HG02759 (cell line): Measurements from ENCODE around the gene FAM107B.

Experiments
- ATAC-seq: cut with Tn5 transposase; IDR thresholded peaks from one replicate; pipeline ENCODE4 v1.9.1; 2021; ENCODE audit warnings: mild to moderate bottlenecking, moderate library complexity; ENCODE audit not compliant: unreplicated experiment

Gene FAM107B

GRCh38 chr10:14476641-14477407, 297.9 kb downstream of the FAM107B start:
- no peak for ATAC-seq

- ATAC-seq = no peak
These were observed 298.7 kb downstream of the FAM107B start for GRCh38 chr10:14476006-14476405.

DNA sequence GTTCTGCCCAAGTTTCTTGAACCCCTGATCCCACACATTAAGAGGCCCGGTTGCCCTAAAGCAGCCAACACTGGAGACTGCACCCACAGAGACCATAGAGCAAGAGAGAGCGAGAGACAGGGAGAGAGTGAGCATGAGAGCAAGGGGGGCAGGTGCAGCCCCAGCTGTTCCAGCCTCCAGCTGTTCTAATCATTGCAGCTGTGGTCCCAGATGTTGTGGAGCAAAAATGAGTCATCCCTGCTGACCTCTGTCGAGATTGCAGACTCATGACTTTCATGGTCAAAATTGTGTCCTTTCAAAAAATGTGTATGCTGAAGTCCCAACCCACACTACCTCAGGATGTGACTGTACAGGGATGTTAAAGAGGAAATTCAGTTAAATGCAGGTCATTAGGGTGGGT, 300.0 kb downstream of the FAM107B start:
- no peak for ATAC-seq

DNA sequence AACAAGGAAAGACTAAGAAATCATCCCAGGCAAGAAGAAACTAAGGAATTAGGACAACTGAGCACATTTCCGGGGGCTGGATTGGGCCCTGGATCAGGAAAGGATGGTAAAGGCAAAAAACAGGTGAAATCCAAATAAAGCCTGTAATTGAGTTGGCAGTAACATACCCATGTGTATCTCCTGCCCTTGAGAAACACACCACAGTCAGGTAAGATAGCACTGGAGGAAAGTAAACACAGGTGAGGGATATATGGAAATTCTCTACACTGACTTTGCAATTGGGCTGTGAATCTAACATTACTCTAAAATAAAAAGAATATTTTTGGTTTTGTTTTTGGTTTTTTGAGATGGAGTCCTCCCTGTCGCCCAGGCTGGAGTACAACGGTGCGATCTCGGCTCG, 303.8 kb downstream of the FAM107B start:
- no peak for ATAC-seq

DNA sequence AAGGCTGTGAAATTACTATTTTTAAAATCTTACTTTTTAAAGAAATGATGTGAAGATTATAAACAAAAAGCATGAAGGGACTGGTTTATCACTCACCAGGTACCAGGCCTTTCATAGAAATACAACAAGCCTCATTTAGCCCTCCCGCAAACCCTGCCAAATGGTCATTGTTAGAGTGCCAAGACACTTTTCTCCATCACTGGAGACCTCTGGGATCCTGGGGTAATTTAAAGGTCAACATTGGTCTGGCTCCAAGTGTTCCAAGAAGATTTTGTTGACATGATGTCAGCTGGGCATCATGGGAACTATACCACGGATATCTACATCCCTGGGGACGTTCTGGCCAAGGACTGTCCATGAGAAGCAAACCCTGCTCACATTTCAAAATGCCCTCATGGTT, 306.0 kb downstream of the FAM107B start:
- ATAC-seq = no peak
